ENCODE results near the gene ZNF841. TPM values are rescaled to one million over a fixed set of nuclear protein-coding genes. Genes with fewer than 3 reads are reported as not detected.

ZNF841 gene
- total RNA-seq (2011; cell fraction: chromatin; rRNA removed; ENCODE audit: low replicate concordance), result 29.3 and 113 TPM in 2 replicates
- total RNA-seq (2011; cell fraction: nucleolus; rRNA removed), result 15.5 and 20.5 TPM in 2 replicates
- 31.7 and 32.9 TPM in 2 replicates for total RNA-seq (2011; cell fraction: nucleoplasm; rRNA removed)
- 5.5 and 8.2 TPM in 2 replicates for total RNA-seq (2014; rRNA removed)
- total RNA-seq (2014; rRNA removed; fragmentation: Illumina TruSeq; extraction: Trizol), result 16.4 and 17.1 TPM in 2 replicates
- total RNA-seq (2015; rRNA removed; fragmentation: Illumina TruSeq; extraction: Trizol), result 11.7 and 12.4 TPM in 2 replicates
- 10.1 and 11.0 TPM in 2 replicates for total RNA-seq (2021)
- polyA plus RNA-seq (2011; rRNA removed), result 11.1 and 13.5 TPM in 2 replicates
- 6.8 and 6.9 TPM in 2 replicates for polyA plus RNA-seq (2011; cell fraction: cytosol; rRNA removed)
- polyA plus RNA-seq (2011; cell fraction: nucleus; rRNA removed), result 20.7 and 23.8 TPM in 2 replicates
- polyA plus RNA-seq (2012), result 6.1 and 13.4 TPM in 2 replicates
- 11.9 and 12.2 TPM in 2 replicates for polyA plus RNA-seq (2014; fragmentation: Illumina TruSeq; extraction: Trizol)
- 1 to 10 TPM; 3.1 to 5.4 TPM for polyA plus RNA-seq (2014; fragmentation: Nextera tagmentation; extraction: Ambion mirVana)
- polyA plus RNA-seq (2014; rRNA removed), result 5.1 and 8.3 TPM in 2 replicates
- 20.7 and 24.7 TPM in 2 replicates for polyA minus RNA-seq (2011; rRNA and poly(A)+ RNA removed)
- polyA minus RNA-seq (2011; cell fraction: cytosol; rRNA and poly(A)+ RNA removed), result 9.6 and 12.1 TPM in 2 replicates
- polyA minus RNA-seq (2011; cell fraction: nucleus; rRNA and poly(A)+ RNA removed), result 10.4 and 17.8 TPM in 2 replicates
- Bru-seq, nascent RNA, result percentile 83 among the genes with signal in this experiment
- percentile 85 among the genes with signal in this experiment for BruChase-seq, experiment 1, labeled RNA remaining after a 2-hour chase
- BruChase-seq, experiment 2, labeled RNA remaining after a 6-hour chase, result percentile 79 among the genes with signal in this experiment
- long read RNA-seq, experiment 1, partial matches to known transcripts, result 0 of 14 reads
- long read RNA-seq, experiment 1, other reads (novel, unspliced or antisense), result 14 of 14 reads
- long read RNA-seq, experiment 2, partial matches to known transcripts, result 0 of 4 reads
- long read RNA-seq, experiment 2, other reads (novel, unspliced or antisense), result 2 of 4 reads
- long read RNA-seq, experiment 3, partial matches to known transcripts, result 0 of 1 reads
- long read RNA-seq, experiment 3, other reads (novel, unspliced or antisense), result 1 of 1 reads

DNA sequence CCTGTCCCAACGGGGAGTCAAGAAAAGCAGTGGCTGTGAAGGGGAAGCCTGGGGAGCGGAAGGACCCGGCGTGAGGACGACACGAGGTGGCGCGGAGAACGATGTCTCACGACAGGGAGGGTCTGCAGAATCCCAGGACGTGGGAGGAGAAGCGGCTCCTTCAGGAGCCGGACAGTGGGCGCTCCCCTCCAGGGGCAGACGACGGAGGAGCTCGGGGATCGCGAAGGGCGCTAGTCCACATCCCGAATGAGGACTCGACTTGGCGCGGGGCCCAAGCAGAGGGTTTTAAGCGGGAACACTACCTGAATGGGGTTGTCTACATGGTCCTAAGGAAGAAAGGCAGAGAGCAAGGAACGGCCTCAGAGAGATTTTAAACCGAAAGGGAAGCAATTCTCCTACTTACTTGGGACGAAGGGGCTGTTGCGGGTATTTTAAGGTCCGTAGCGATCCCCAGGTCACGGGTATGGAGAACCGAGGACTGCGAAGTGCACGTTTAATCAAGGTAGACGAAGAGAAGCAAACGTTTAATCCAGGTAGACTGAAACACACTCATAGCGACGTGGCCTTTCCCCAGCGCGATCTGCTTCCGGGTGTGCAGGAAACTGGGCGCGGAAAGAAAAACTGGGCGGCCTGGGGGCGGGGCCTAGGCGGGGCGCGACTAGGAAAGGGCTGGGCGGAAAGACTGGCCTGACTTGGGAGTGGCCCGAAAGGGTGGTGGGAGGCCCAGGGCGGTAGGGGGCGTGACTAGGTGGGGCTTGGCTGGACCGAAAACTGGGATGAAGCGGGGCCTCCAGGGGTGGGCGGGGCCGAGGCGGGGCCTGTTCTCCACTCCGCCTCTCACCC lies at the start of gene ZNF841:
TSS of gene ZNF841 (minus strand) at position 594 of the 843 bp plus-strand sequence. CDS start 10,964 bp downstream, outside the sequence.
- FAIRE-seq, result peak; percentile 79
- in situ Hi-C loops (cut with MboI), result no loop called here
- peak; percentile 99 for ATAC-seq
- no peaks in the 10 kb centered on the region for H4K20me1 ChIP-seq (replicated peaks; ENCODE audit: control insufficient read depth, insufficient read depth, low read length)
- ChIA-PET POLR2A (interaction anchor here (0.7 to 2.0 kb wide), 4 partner anchors 10 to 299 kb away, joined by 3 to 6 read pairs (median 5); partner anchors contain the start of gene ZNF432), CTCF (ENCODE audit: low intra/inter-chr PET ratio) (no interaction called here)
- WGBS (ENCODE audit: insufficient coverage, low coverage, missing lambda C conversion rate), result under 1% methylated on average over 43 of the region's 59 CpGs
- peak within 1 kb of the TSS; percentile 87 for H2AFZ ChIP-seq (ENCODE audit: low read depth, low read length)
- H3K4me2 ChIP-seq (ENCODE audit: insufficient read depth, low read length), result peak within 1 kb of the TSS; percentile 95
- H3K36me3 ChIP-seq (ENCODE audit: control insufficient read depth, insufficient read depth, low read length), result peaks cover 22% of the 10 kb centered on the region; the same call in 2 of the 3 replicates
- peaks cover 22% of the 10 kb centered on the region for H3K9me3 ChIP-seq (replicated peaks; ENCODE audit: control insufficient read depth, insufficient read depth, low read depth, low read length)
- peaks cover 3 to 4% of the 10 kb centered on the region in 2 experiments; a peak in 3 of 5 replicates for H3K4me1 ChIP-seq (replicated peaks in 1 of 2; ENCODE audit: control insufficient read depth in 2 of 2, insufficient read depth in 2 of 2, low read length in 2 of 2)
- H3K9ac ChIP-seq (ENCODE audit: insufficient read depth in 1 of 2, low read depth in 2 of 2, low read length in 2 of 2), result peak within 1 kb of the TSS; percentile 90 to 99
- H3K27me3 ChIP-seq (ENCODE audit: control insufficient read depth in 2 of 2, insufficient read depth in 2 of 2, low read length in 2 of 2), result no peaks in the 10 kb centered on the region
- peak within 1 kb of the TSS; percentile 67 for H3K4me3 ChIP-seq
- intact Hi-C loops (cut with micrococcal nuclease), result no loop called here
- TSS peak; percentile 78 for BruUV-seq (replicated peaks)
- peak within 1 kb of the TSS; percentile 84 for H3K27ac ChIP-seq (ENCODE audit: extremely low read depth, low read depth, low read length)
- peaks cover 33% of the 10 kb centered on the region for H3K79me2 ChIP-seq (ENCODE audit: control insufficient read depth, insufficient read depth, low read length)
- H3K9me1 ChIP-seq (ENCODE audit: control insufficient read depth, insufficient read depth, low read length), result no peaks in the 10 kb centered on the region
- DNase-seq (ENCODE audit: extremely low read depth in 1 of 4, low spot score in 3 of 4), result peak; percentile 96 to 97 (median 96)
- TF ChIP-seq REST (IDR thresholded peaks at IDR 0.05; ENCODE audit: borderline replicate concordance) (no peak), REST (CRISPR knock-in tag; IDR thresholded peaks at IDR 0.05; ENCODE audit: low read depth) (no peak), PRMT5 (CRISPR knock-in tag; IDR thresholded peaks at IDR 0.05) (no peak)
- TF ChIP-seq, protein P1, sequence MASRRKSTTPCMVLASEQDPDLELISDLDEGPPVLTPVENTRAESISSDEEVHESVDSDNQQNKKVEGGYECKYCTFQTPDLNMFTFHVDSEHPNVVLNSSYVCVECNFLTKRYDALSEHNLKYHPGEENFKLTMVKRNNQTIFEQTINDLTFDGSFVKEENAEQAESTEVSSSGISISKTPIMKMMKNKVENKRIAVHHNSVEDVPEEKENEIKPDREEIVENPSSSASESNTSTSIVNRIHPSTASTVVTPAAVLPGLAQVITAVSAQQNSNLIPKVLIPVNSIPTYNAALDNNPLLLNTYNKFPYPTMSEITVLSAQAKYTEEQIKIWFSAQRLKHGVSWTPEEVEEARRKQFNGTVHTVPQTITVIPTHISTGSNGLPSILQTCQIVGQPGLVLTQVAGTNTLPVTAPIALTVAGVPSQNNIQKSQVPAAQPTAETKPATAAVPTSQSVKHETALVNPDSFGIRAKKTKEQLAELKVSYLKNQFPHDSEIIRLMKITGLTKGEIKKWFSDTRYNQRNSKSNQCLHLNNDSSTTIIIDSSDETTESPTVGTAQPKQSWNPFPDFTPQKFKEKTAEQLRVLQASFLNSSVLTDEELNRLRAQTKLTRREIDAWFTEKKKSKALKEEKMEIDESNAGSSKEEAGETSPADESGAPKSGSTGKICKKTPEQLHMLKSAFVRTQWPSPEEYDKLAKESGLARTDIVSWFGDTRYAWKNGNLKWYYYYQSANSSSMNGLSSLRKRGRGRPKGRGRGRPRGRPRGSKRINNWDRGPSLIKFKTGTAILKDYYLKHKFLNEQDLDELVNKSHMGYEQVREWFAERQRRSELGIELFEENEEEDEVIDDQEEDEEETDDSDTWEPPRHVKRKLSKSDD (conservative IDR thresholded peaks at IDR 0.05; ENCODE audit: low read length), result no peak
